Measurements from ENCODE around the gene ZCRB1. TPM values are rescaled to one million over a fixed set of nuclear protein-coding genes. Genes with fewer than 3 reads are reported as not detected.

Gene ZCRB1
- total and polyA plus RNA-seq, 8 donors: 17.2 to 29.9 (median 26.7) TPM

DNA sequence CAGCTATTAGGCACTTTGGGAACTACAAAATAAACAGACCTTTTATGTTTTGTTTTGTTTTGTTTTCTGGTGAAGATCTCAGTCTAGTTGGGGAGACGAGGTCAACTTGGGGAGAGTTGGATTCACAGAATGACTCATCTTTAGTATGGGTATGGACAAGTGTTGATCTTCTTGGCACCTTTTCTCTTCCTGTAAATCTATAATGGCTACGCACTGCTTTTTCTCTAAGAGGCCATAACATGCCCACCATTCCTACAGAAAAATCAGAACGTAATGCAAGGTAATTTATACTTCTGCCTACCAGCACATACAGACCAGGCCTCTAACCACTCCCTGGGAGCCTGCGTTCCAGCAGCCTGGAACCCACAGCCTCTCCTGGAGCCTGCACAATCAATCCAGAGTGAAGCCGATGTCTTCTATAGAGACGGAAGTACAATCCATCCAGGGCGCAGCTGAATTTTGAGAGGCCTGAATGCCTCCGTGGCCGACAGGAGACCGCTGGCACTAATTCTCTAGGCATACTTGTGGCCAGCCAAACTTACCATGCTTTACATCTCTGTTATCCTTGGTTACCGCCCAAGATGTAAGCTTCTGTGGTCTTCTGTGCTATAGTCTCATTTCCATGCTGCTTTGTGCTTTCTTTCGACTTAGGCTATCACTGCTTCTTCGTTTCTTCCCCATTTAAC is 790 bp upstream of the ZCRB1 start:
- H3K36me3 ChIP-seq: no peaks in the 10 kb centered on the region
- H3K9me3 ChIP-seq: no peaks in the 10 kb centered on the region
- H3K4me1 ChIP-seq: peaks cover 10 to 30% (median 27%) of the 10 kb centered on the region in 3 donors
- ATAC-seq: peak in 3 of 4 donors; percentile 3 to 26 (median 16)
- H3K27ac ChIP-seq: peak overlapping the region; percentile 57 to 80 (median 74)
- intact Hi-C loops (cut with DNase I): no loop called here
- TF ChIP-seq, protein P1, sequence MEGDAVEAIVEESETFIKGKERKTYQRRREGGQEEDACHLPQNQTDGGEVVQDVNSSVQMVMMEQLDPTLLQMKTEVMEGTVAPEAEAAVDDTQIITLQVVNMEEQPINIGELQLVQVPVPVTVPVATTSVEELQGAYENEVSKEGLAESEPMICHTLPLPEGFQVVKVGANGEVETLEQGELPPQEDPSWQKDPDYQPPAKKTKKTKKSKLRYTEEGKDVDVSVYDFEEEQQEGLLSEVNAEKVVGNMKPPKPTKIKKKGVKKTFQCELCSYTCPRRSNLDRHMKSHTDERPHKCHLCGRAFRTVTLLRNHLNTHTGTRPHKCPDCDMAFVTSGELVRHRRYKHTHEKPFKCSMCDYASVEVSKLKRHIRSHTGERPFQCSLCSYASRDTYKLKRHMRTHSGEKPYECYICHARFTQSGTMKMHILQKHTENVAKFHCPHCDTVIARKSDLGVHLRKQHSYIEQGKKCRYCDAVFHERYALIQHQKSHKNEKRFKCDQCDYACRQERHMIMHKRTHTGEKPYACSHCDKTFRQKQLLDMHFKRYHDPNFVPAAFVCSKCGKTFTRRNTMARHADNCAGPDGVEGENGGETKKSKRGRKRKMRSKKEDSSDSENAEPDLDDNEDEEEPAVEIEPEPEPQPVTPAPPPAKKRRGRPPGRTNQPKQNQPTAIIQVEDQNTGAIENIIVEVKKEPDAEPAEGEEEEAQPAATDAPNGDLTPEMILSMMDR (IDR thresholded peaks at IDR 0.05): no peak
- WGBS, 2 donors: 5 to 6% methylated on average over 13 of the region's 13 CpGs
- no peak for FAIRE-seq
- H3K27me3 ChIP-seq: no peaks in the 10 kb centered on the region
- H3K4me3 ChIP-seq: peak overlapping the region; percentile 54 to 73 (median 69)
- no peak for DNase-seq

DNA sequence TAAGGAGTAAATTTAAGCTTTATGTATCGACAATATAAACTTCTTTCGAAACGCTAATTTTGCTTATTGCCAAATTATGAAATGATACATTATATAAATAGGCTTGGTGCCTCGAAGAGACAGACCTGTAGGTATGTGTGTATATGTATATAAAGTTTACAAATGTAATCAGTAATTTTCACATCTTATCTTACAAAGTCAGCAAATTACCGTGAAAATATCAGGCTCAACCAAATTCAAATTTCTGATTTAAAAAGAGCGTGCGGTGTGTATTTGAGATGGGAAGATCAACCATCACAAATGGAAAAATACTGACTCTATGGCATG is 605 bp downstream of the ZCRB1 start:
- ATAC-seq (no peak), DNase-seq (no peak), FAIRE-seq (no peak)
- Histone ChIP-seq H3K4me3 (peak overlapping the region; percentile 54 to 73 (median 69)), H3K27me3 (no peaks in the 10 kb centered on the region), H3K4me1 (peaks cover 10 to 30% (median 27%) of the 10 kb centered on the region in 3 donors), H3K27ac (peak overlapping the region in 3 of 4 donors; percentile 72 to 80 (median 75)), H3K36me3 (no peaks in the 10 kb centered on the region), H3K9me3 (no peaks in the 10 kb centered on the region)
- TF ChIP-seq, protein P1 (IDR thresholded peaks at IDR 0.05): no peak
- intact Hi-C loops (cut with DNase I): no loop called here
- WGBS, 2 donors: 20 to 30% methylated on average over 7 of the region's 7 CpGs

DNA sequence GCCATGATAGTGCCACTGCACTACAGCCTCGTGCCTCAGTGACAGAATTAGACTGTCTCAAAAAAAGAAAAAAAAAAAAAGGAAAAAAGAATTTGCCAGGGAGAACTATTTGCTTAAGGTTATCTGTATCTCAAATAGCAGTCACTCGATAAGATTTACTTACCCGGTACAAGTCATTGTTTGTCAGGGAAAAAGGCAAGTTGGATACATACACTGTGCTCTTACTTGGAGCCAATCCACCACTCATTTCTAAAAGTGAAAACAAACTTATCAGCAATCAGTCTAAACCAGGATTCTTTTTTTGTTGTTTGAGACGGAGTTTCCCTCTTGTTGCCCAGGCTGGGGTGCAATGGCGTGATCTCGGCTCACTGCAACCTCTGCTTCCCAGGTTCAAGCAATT is 2.0 kb downstream of the ZCRB1 start:
- H3K4me3 ChIP-seq: no peak overlapping the region
- H3K36me3 ChIP-seq: no peaks in the 10 kb centered on the region
- peaks cover 10 to 30% (median 27%) of the 10 kb centered on the region in 3 donors for H3K4me1 ChIP-seq
- H3K27me3 ChIP-seq: no peaks in the 10 kb centered on the region
- intact Hi-C loops (cut with DNase I): no loop called here
- WGBS, 2 donors: 30 to 33% methylated on average over 6 of the region's 6 CpGs
- TF ChIP-seq, protein P1 (IDR thresholded peaks at IDR 0.05): no peak
- FAIRE-seq (no peak), DNase-seq (no peak), ATAC-seq (peak; percentile 40 to 70 (median 52))
- peak overlapping the region in 1 of 4 donors; percentile 40 for H3K27ac ChIP-seq
- H3K9me3 ChIP-seq: no peaks in the 10 kb centered on the region

DNA sequence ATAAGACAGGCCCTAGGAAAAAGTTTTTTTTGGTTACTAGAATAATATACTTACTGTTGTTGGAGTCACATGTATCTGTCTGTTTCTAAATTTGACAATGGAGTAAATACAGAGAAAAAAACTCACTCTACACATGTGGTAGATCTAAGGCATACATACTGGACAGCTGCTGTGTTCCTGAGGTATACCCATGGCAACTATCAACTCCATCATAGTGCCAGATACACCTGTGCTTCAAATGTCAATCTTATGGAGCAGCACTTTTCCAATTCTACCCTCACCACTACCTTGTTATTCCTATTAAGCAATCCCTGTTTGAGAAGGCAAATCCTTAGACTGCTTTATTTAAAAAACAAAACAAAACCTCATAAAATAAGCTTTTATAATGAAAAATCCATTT is 3.3 kb downstream of the ZCRB1 start:
- TF ChIP-seq, protein P1 (IDR thresholded peaks at IDR 0.05): no peak
- no peaks in the 10 kb centered on the region for H3K27me3 ChIP-seq
- no peak overlapping the region for H3K4me3 ChIP-seq
- peaks cover 8 to 29% (median 21%) of the 10 kb centered on the region in 3 donors for H3K4me1 ChIP-seq
- H3K36me3 ChIP-seq: no peaks in the 10 kb centered on the region
- no peaks in the 10 kb centered on the region for H3K9me3 ChIP-seq
- DNase-seq: peak in 2 of 6 donors; percentile 50 to 57
- intact Hi-C loops (cut with DNase I): no loop called here
- H3K27ac ChIP-seq: no peak overlapping the region
- no peak for FAIRE-seq
- ATAC-seq: peak; percentile 35 to 68 (median 66)

DNA sequence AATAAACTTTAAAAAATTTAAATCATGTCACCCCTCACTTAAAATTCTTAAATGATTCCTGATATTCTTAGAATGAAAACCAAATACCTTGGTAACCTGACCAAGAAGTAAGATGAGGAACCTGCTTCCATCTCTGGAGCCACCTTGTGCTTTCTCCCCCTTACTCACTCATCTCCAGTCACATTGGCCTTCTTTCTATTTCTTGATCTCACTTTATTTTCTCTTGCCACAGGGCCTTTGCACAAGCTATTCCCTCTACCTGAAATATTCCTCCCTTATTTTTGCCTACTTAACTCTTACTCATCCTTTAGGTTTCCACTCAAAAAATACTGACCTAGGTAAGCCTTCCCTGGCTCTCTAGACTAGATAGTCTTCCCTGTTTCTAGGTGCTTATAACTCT is 5.1 kb downstream of the ZCRB1 start:
- H3K9me3 ChIP-seq: no peaks in the 10 kb centered on the region
- H3K27ac ChIP-seq: no peak overlapping the region
- ATAC-seq (no peak), FAIRE-seq (no peak), DNase-seq (no peak)
- peaks cover 0 to 20% (median 15%) of the 10 kb centered on the region in 3 donors for H3K4me1 ChIP-seq
- no peaks in the 10 kb centered on the region for H3K27me3 ChIP-seq
- intact Hi-C loops (cut with DNase I): no loop called here
- H3K36me3 ChIP-seq: peaks cover 0 to 5% (median 0%) of the 10 kb centered on the region in 3 donors
- TF ChIP-seq, protein P1 (IDR thresholded peaks at IDR 0.05): no peak
- no peak overlapping the region for H3K4me3 ChIP-seq
